22Rv1 (cell line): ENCODE data around the gene LARP1.

ENCODE experiments used
- CTCF ChIP-seq: fragments of 450-650 bp; IDR thresholded peaks from 2 replicates; pipeline ENCODE4 v1.5.1; 2017; ENCODE audit warnings: mild to moderate bottlenecking
- ZFX ChIP-seq: fragments of 450-650 bp; IDR thresholded peaks from 2 replicates; pipeline ENCODE4 v1.6.1; 2017; ENCODE audit warnings: antibody characterized with exemption, borderline replicate concordance

DNA sequence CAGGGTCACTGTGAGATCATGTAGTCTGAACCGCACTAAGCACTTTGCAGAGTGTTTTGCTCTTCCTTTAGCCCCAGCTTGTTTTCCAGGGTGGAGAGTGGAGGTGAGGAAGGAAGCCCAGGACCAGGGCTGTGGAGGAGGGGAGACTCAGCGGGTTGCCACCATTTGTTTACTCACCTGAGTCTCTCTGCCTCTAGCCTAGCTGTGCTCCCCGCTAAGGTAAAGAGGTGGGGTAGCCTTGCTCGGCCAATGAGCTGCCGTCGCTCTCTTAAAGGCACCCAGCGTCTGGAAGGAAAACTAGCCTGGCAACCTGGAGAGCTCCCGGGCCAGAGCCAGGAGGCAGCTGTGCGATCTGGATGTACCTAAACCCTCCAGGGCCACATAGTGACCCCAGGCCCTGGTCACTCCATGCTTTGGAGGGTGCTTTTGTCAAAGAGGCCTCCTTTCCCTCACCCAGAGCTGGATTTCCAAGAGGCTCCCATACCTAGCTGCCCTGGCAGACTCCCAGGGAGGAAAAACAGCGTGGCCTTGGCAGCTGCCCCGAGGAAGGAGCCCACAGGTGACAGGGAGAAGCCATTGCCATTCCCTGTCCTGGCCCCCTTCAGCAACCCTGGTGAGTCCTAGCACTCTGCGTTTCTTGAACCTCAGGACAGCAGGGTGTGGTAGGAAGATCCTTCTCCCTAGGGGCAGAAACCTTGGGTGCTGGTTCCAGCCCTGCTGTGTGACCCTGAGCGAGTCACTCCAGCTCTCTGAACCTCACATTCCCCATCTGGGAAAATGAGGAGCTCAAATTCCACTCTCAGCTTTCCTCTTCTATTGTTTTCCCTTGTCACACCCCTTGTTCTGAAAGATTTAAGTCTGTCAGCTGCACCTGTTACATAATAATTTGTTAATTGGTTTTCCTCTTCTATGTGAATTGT is 42.4 kb upstream of the LARP1 start:
- no peak for TF ChIP-seq CTCF
- TF ChIP-seq ZFX, result no peak
